GM21390 (cell line): Measurements from ENCODE around the gene U2AF1L4.
A peak's percentile ranks its signal among the peaks of the same experiment; 100 is the strongest.
"Not testable (repeated sequence)": the region's sequence is repeated elsewhere in the genome, so short reads cannot be mapped to it uniquely, and the experiment has no call there.

Experiments
- ATAC-seq: cut with Tn5 transposase; IDR thresholded peaks from one replicate; pipeline ENCODE4 v1.9.1; 2021; ENCODE audit not compliant: unreplicated experiment

Gene U2AF1L4

GRCh38 chr19:35781650-35782049, 36.4 kb upstream of the U2AF1L4 start:
- ATAC-seq = no peak

- no peak for ATAC-seq
These were observed 35.5 kb upstream of the U2AF1L4 start for GRCh38 chr19:35780717-35781116.

DNA sequence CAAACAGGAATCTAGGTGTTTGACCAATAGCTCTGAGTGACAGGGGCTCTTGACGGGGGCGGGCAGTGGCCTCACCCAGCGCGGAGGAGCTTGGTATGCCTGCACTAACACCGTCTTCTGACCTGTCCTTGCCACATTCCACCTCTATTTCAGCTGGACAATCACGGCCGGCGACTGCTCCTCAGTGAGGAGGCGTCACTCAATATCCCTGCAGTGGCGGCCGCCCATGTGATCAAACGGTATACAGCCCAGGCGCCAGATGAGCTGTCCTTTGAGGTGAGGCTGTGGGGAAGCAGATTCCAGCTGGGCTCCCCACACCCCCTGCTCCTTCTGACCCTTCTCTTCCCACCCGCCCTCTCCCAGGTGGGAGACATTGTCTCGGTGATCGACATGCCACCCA, 34.8 kb upstream of the U2AF1L4 start:
- ATAC-seq = no peak

- no peak for ATAC-seq
These were observed 33.8 kb upstream of the U2AF1L4 start for GRCh38 chr19:35779033-35779432.

- no peak for ATAC-seq
These were observed 32.7 kb upstream of the U2AF1L4 start for GRCh38 chr19:35777961-35778360.

DNA sequence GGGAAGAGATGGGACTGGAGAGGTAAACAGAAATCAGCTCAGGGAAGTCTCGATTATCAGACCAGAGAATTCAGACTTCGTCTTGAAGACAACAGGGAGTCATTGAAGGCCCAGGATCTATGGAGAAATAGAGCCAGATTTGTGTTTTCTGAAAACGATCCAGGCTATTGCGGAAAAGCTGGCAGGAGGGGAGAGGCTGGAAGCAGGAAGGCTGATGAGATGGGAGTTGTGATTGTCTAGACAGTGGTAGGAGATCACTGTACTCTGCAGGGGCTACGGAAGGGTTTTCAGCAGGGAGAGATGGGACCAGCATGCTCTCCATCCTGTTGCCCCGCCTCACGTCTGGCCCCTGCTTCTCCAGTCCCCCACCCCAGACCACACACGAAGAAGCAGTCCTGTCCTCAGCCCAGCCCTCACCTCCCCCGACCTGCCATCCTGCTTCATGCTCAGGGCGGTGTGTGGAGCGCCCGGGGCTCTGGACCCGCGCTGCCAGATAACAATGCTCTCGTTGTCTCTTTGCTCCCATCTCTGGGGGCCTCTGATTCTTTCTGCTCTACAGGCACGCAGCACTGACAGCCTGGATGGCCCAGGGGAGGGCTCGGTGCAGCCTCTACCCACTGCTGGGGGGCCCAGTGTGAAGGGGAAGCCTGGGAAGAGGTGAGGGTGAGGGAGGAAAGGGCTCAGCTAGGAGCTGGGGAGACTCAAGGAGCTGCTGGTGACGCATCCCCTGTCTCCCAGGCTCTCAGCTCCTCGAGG, 32.0 kb upstream of the U2AF1L4 start:
- ATAC-seq = no peak

GRCh38 chr19:35776102-35776788, 31.0 kb upstream of the U2AF1L4 start:
- no peak for ATAC-seq

DNA sequence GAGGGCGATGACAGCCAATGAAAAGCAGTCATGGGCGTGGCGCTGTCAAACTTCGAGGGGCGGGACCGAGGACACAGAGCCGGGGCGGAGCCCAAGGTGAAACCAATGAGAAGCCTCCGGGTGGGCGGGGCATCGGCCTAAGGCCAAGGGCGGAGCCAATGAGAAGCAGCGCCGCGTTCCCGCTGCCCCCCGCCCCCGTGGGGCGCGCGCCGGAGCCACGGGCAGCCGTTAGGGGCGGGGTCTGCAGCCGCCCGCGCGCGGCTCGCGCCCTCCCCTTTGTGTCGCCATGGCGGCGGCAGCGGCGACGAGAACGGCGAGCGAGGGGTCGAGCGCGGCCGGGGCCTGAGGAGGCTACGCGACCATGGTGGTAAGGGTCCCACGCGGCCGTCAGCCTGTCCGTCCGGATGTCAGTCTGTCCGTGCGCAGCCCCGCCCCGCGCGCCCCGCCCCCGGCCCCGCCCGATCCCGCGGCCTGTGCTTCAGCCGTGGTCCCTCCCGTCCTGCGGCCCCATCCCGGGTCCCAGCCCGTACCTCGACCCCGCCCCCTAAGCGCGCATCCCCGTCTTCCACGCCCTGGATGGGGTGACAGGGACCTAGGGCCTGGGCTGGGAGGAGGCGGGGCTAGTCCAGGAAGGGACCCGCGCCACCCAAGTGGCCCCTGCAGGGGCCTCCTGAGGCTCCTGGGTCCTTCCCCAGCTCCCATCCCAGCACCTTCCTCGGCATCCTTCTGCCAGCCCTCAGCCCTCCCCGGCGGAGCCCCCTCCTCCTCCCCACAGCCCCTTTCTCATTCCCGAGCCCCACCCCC, 30.3 kb upstream of the U2AF1L4 start, which contains the start of gene ARHGAP33:
Gene ARHGAP33 (plus strand): TSS at position 267 of the 804 bp plus-strand sequence. CDS start 95 bp downstream, at position 362.
- ATAC-seq = peak; percentile 89

DNA sequence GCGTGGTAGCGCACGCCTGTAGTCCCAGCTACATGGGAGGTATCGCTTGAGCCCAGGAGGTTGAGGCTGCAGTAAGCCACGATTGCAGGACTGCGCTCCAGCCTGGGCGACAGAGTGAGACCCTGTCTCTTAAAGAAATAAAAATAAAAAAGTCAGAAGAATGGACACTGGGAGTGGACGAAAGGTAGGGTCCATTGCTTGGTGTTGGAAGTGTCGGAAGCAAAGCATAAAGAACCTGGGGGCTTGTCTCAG, 29.8 kb upstream of the U2AF1L4 start:
- no peak for ATAC-seq

- ATAC-seq = no peak
These were observed 29.2 kb upstream of the U2AF1L4 start for GRCh38 chr19:35774274-35775045.

GRCh38 chr19:35773020-35773806, 28.0 kb upstream of the U2AF1L4 start:
- no peak for ATAC-seq

DNA sequence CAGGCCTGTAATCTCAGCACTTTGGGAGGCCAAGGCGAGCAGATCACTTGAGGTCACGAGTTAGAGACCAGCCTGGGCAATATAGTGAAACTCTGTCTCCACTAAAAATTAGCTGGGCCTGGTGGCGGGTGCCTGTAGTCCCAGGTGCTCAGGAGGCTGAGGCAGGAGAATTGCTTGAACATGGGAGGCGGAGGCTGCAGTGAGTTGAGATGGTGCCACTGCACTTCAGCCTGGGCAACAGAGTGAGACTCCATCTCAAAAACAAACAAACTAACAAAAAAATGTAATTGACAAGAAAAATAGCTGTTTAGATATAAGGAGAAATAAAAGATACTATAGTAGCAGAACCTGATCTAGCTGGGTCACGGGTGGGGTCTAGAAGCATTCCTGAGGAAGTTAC, 27.1 kb upstream of the U2AF1L4 start:
- ATAC-seq = not testable (repeated sequence)

DNA sequence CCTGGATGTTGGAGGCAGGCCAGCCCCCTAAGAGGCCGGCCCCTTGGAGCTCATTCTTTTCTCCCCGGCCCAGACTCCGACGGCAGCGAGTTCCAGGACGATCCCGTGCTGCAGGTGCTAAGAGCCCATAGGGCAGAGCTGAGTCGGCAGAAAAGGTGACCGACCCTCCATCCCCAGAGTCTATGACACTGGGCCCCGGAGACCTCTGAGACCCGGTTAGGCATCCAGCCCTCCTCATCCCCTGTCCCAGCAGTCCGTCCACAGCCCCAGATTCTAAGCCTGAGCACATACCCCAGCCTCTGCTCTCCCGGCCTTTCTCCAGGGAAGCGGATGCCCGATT, 22.8 kb upstream of the U2AF1L4 start:
- ATAC-seq = no peak

DNA sequence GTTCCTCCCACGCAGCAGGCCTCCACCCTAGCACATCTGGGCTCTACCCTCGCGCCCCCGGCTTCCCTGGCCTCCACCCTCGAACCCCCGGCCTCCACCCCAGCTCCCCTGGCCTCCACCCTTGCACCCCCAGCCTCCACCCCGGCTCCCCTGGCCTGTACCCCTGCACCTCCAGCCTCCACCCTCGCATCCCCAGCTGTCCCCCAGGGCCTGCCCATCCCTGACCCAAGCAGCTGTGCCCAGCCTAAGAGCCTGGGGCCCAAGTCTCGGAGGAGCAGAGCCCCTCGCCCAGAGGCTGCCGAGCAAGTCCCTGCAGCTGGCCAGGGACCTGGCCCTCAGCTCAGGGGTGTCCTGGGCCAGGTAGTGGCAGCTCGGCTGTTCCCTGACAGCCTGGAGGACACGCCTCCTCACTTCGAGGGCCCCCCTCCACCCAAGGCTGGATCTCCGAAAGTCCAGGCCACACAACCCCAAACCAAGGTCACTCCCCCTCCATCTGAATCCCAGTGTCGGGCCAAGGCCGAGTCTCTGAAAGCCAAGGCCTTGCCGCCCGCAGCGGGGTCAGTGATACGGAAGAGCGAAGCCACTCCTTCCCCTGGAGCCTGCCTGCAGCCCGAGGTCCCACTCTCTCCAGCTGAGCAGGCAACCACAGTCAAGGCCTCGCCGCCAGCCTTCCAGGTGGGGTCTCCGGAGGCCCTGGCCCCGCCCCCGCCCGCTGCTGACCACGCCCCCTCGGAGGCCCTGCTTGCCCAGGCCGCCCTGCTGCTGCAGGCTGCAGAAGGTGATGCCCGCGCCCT, 22.3 kb upstream of the U2AF1L4 start:
- ATAC-seq = no peak

DNA sequence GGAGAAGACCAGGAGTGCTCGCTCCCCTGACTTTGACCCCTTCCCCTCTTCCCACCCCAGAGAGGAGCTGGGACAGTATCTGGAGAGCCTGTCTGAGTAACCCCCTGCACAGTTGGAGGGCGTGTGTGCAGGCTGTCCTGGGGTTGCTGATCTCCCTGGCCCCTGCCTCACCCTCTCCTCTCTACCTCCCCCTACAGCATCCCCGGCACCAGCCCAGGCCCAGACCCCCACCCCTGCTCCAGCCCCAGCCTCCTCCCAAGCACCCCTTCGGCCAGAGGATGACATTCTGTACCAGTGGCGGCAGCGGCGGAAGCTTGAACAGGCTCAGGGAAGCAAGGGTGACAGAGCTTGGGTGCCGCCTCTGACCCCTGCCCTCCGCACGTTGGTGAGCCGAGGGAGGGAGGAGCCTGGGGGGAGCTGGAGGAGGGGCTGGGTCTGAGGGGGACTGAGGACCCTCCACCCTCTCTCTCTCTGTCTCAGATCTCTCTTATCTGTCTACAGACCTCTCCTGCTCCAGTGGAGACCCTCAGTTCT, 21.4 kb upstream of the U2AF1L4 start:
- ATAC-seq = no peak

GRCh38 chr19:35764432-35765315, 19.5 kb upstream of the U2AF1L4 start:
- no peak for ATAC-seq

- no peak for ATAC-seq
These were observed 15.6 kb upstream of the U2AF1L4 start for GRCh38 chr19:35760711-35761349.

DNA sequence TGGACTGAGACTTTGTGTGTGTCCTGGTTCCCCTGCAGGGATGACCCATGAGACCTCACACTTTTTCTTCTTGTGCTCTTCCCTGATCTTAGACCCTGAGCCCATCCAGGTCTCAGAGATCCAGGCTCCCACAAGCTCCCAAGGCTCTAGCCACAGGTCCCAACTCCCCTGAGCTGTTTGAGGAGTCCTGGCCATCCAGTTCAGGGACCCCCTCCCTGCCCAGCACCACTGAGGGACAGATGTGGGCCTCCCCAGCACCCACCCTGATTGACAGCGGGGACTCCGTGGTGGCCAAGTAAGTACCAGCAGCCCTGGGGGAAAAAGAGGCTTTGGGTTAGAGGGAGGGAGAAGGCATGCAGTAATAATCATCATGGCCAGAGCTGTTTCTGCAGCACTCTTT, 14.5 kb upstream of the U2AF1L4 start:
- no peak for ATAC-seq
